Effector memory CD4-positive, alpha-beta T cell (primary cell): ENCODE data around the gene KRTAP21-3.

Experiments used
- DNase-seq, 3 donors: peaks; one replicate each; pipeline ENCODE4 v3.0.0-alpha.2; 2020
- H3K27ac ChIP-seq: 2 replicates; pipeline ENCODE4 v1.7.0; 2013; ENCODE audit warnings: mild to moderate bottlenecking, low read length, moderate library complexity; ENCODE audit not compliant: insufficient read depth, poor library complexity, severe bottlenecking
- H3K27me3 ChIP-seq: replicated peaks from 2 replicates; pipeline ENCODE4 v1.7.0; 2013; ENCODE audit warnings: mild to moderate bottlenecking, low read length; ENCODE audit not compliant: insufficient read depth, control insufficient read depth, poor library complexity, severe bottlenecking
- H3K36me3 ChIP-seq: 2 replicates; pipeline ENCODE4 v1.7.0; 2013; ENCODE audit warnings: mild to moderate bottlenecking, low read length, moderate library complexity; ENCODE audit not compliant: control insufficient read depth, insufficient read depth
- H3K4me1 ChIP-seq: 2 replicates; pipeline ENCODE4 v1.7.0; 2013; ENCODE audit warnings: low read length, mild to moderate bottlenecking; ENCODE audit not compliant: control insufficient read depth, insufficient read depth, poor library complexity, severe bottlenecking
- H3K4me3 ChIP-seq: 2 replicates; pipeline ENCODE4 v1.7.0; 2013; ENCODE audit warnings: low read length, low read depth, mild to moderate bottlenecking; ENCODE audit not compliant: insufficient read depth, poor library complexity, severe bottlenecking
- H3K9me3 ChIP-seq: 2 replicates; pipeline ENCODE4 v1.7.0; 2013; ENCODE audit warnings: mild to moderate bottlenecking, low read length, moderate library complexity; ENCODE audit not compliant: control insufficient read depth

Gene KRTAP21-3

DNA sequence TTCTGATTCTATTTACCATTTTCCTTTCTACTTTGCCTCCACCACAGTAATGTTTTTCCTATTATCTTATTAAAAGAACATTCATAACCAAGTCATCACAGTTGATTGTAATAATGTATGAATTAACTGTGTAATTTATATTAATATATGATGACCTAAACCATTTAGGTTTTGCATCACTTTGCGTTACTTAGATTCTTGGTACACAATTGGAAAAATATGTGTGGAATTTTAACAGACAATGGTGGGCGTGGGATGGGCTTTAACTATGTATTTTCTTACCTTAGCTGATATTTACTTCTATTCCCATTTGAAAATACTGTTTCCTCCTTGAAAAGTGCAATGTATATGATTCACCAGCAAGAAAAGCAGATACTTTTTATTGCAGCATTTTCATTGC lies 3.6 kb downstream of the KRTAP21-3 start:
- no peaks in the 10 kb centered on the region for H3K27me3 ChIP-seq
- no peaks in the 10 kb centered on the region for H3K36me3 ChIP-seq
- no peak for DNase-seq
- H3K27ac ChIP-seq, result no peak overlapping the region
- H3K4me1 ChIP-seq, result no peaks in the 10 kb centered on the region
- H3K9me3 ChIP-seq, result no peaks in the 10 kb centered on the region
- no peak overlapping the region for H3K4me3 ChIP-seq

DNA sequence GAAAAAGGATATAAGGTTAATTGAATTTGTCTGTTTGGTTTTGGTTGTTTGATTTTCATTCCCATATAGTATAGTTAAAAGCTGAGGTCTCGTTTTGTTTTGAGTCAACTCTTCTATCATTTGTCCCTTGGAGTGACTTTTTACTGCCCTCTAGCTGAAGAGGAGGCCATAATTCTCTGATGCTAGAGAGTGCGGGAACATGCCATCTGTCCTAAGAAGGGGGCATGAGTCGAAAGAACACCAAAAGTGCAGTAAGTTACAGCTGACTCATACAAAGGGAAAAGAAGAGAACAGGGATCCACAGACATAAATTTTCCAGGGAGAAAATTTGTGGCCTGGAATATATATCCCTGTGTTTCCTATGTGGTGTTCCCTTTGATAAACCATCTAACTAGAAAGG lies 4.1 kb downstream of the KRTAP21-3 start:
- Histone ChIP-seq H3K36me3 (no peaks in the 10 kb centered on the region), H3K27me3 (no peaks in the 10 kb centered on the region), H3K27ac (no peak overlapping the region), H3K4me1 (no peaks in the 10 kb centered on the region), H3K9me3 (no peaks in the 10 kb centered on the region), H3K4me3 (no peak overlapping the region)
- no peak for DNase-seq

DNA sequence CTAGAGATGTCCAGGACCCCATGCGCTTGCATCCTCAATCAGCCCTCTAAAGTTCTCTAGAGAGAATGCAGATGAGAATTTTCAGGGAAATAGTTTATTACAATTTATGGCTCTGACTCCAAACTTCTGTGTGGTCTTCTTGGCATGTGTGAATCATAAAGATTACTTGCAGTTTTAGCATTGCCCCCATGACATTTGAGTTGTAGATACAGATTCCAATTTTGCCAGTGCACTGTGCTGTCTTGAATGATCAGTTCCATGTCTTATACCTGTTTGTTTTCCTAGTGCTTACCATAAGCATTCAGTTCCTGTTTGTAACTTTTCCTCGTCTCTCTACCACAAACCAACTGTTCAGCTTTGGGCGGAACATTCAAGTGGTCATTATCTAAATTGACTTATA lies 4.8 kb downstream of the KRTAP21-3 start:
- H3K9me3 ChIP-seq, result no peaks in the 10 kb centered on the region
- no peak for DNase-seq
- H3K4me1 ChIP-seq, result no peaks in the 10 kb centered on the region
- no peak overlapping the region for H3K27ac ChIP-seq
- no peaks in the 10 kb centered on the region for H3K36me3 ChIP-seq
- no peak overlapping the region for H3K4me3 ChIP-seq
- no peaks in the 10 kb centered on the region for H3K27me3 ChIP-seq

- H3K4me1 ChIP-seq, result no peaks in the 10 kb centered on the region
- no peak for DNase-seq
- no peak overlapping the region for H3K27ac ChIP-seq
- no peak overlapping the region for H3K4me3 ChIP-seq
- no peaks in the 10 kb centered on the region for H3K27me3 ChIP-seq
- H3K36me3 ChIP-seq, result no peaks in the 10 kb centered on the region
- no peaks in the 10 kb centered on the region for H3K9me3 ChIP-seq
Observed at GRCh38 chr21:30710499-30710898, 8.1 kb downstream of the KRTAP21-3 start.

- Histone ChIP-seq H3K4me1 (no peaks in the 10 kb centered on the region), H3K27ac (no peak overlapping the region), H3K36me3 (no peaks in the 10 kb centered on the region), H3K27me3 (no peaks in the 10 kb centered on the region), H3K4me3 (no peak overlapping the region), H3K9me3 (no peaks in the 10 kb centered on the region)
- no peak for DNase-seq
Observed at GRCh38 chr21:30707409-30707808, 11.2 kb downstream of the KRTAP21-3 start.

GRCh38 chr21:30695956-30696355 lies 22.6 kb downstream of the KRTAP21-3 start:
- Histone ChIP-seq H3K27me3 (no peaks in the 10 kb centered on the region), H3K9me3 (no peaks in the 10 kb centered on the region), H3K4me3 (no peak overlapping the region), H3K27ac (no peak overlapping the region), H3K4me1 (no peaks in the 10 kb centered on the region), H3K36me3 (no peaks in the 10 kb centered on the region)
- DNase-seq, result no peak

GRCh38 chr21:30689822-30690221 lies 28.8 kb downstream of the KRTAP21-3 start:
- no peaks in the 10 kb centered on the region for H3K27me3 ChIP-seq

GRCh38 chr21:30684506-30684905 lies 34.1 kb downstream of the KRTAP21-3 start:
- H3K4me3 ChIP-seq, result no peak overlapping the region
- H3K9me3 ChIP-seq, result no peaks in the 10 kb centered on the region
- H3K4me1 ChIP-seq, result no peaks in the 10 kb centered on the region
- no peak overlapping the region for H3K27ac ChIP-seq
- no peak for DNase-seq
- H3K27me3 ChIP-seq, result no peaks in the 10 kb centered on the region
- no peaks in the 10 kb centered on the region for H3K36me3 ChIP-seq

More at GRCh38 chr21:30689822-30690221, 28.8 kb downstream of the KRTAP21-3 start:
- Histone ChIP-seq H3K4me1 (no peaks in the 10 kb centered on the region), H3K27ac (no peak overlapping the region), H3K9me3 (no peaks in the 10 kb centered on the region), H3K4me3 (no peak overlapping the region), H3K36me3 (no peaks in the 10 kb centered on the region)
- no peak for DNase-seq

- Histone ChIP-seq H3K4me3 (no peak overlapping the region), H3K36me3 (no peaks in the 10 kb centered on the region), H3K27me3 (no peaks in the 10 kb centered on the region), H3K9me3 (no peaks in the 10 kb centered on the region), H3K27ac (no peak overlapping the region), H3K4me1 (no peaks in the 10 kb centered on the region)
- no peak for DNase-seq
Observed at GRCh38 chr21:30680586-30680985, 38.0 kb downstream of the KRTAP21-3 start.

DNA sequence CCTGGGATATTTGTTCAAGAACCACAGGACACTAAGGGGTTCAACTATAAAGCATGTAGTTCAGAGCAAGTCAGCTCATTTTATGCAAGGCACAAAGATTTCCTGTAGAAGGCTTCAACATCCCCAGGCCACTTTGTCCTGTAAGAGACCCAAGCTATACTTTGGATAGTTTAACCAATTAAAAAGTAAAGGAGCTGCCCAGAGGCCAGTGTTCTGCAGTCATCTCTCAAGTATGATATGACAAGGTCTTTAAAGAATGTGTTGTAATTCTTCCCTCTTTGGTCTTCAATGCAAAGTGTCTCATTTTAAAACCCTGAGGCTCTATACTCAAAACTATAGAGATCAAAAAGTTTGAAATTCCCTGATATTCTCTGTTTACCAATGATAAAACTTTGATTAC lies 41.8 kb downstream of the KRTAP21-3 start:
- Histone ChIP-seq H3K4me1 (no peaks in the 10 kb centered on the region), H3K27ac (no peak overlapping the region), H3K4me3 (no peak overlapping the region), H3K9me3 (no peaks in the 10 kb centered on the region), H3K27me3 (no peaks in the 10 kb centered on the region), H3K36me3 (no peaks in the 10 kb centered on the region)
- DNase-seq, result no peak

DNA sequence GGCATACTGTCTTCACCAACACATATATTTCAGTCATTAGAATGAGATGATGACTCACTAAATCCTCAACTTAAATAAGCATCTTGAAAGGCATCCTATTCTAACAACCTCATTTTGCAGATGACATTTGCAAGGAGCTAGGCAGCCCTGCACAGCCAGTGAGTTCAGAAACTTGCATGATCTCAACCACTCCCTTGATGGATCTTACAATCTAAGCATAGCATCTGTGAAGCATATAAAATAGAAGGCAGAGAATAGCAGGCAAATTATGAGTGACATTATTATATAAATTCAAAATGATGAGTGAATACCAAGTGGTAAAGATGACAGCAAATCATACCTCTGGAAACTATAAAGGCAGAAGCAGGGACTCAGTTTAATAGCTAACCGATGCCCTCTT lies 44.3 kb downstream of the KRTAP21-3 start:
- H3K27ac ChIP-seq, result no peak overlapping the region
- no peaks in the 10 kb centered on the region for H3K9me3 ChIP-seq
- no peaks in the 10 kb centered on the region for H3K36me3 ChIP-seq
- DNase-seq, result no peak
- H3K4me1 ChIP-seq, result no peaks in the 10 kb centered on the region
- H3K27me3 ChIP-seq, result no peaks in the 10 kb centered on the region
- H3K4me3 ChIP-seq, result no peak overlapping the region
